Measurements from ENCODE around the gene TTC34. TPM values are rescaled to one million over a fixed set of nuclear protein-coding genes. Genes with fewer than 3 reads are reported as not detected.

The TTC34 gene
- total RNA-seq, 1 donor from 2014 or later: 3.6 TPM

GRCh38 chr1:2821373-2821955 is 20.0 kb upstream of the TTC34 start:
- H3K27ac Mint-ChIP-seq: no peak overlapping the region
- H3K9me3 Mint-ChIP-seq: peaks cover 46% of the 10 kb centered on the region
- DNase-seq (ENCODE audit: low spot score in 2 of 2, unreplicated experiment in 2 of 2): no peak
- no peak overlapping the region for H3K4me3 Mint-ChIP-seq
- H3K36me3 Mint-ChIP-seq: peaks cover 3% of the 10 kb centered on the region
- no peaks in the 10 kb centered on the region for H3K4me1 Mint-ChIP-seq
- H3K27me3 Mint-ChIP-seq (ENCODE audit: low read depth): no peaks in the 10 kb centered on the region
- TF ChIP-seq CTCF (IDR thresholded peaks at IDR 0.05; ENCODE audit: unreplicated experiment): no peak

- H3K27ac Mint-ChIP-seq: no peak overlapping the region
- no peak overlapping the region for H3K4me3 Mint-ChIP-seq
- no peaks in the 10 kb centered on the region for H3K4me1 Mint-ChIP-seq
- peaks cover 46% of the 10 kb centered on the region for H3K9me3 Mint-ChIP-seq
- H3K36me3 Mint-ChIP-seq: peaks cover 3% of the 10 kb centered on the region
- no peaks in the 10 kb centered on the region for H3K27me3 Mint-ChIP-seq (ENCODE audit: low read depth)
- DNase-seq (ENCODE audit: low spot score in 2 of 2, unreplicated experiment in 2 of 2): no peak
- no peak for TF ChIP-seq CTCF (IDR thresholded peaks at IDR 0.05; ENCODE audit: unreplicated experiment)
These were observed 19.4 kb upstream of the TTC34 start for GRCh38 chr1:2820731-2821372.

GRCh38 chr1:2819831-2820730 is 18.6 kb upstream of the TTC34 start:
- no peak overlapping the region for H3K27ac Mint-ChIP-seq
- H3K27me3 Mint-ChIP-seq (ENCODE audit: low read depth): no peaks in the 10 kb centered on the region
- no peak for DNase-seq (ENCODE audit: low spot score in 2 of 2, unreplicated experiment in 2 of 2)
- peaks cover 46% of the 10 kb centered on the region for H3K9me3 Mint-ChIP-seq
- no peaks in the 10 kb centered on the region for H3K4me1 Mint-ChIP-seq
- TF ChIP-seq CTCF (IDR thresholded peaks at IDR 0.05; ENCODE audit: unreplicated experiment): no peak
- H3K4me3 Mint-ChIP-seq: no peak overlapping the region
- H3K36me3 Mint-ChIP-seq: peaks cover 3% of the 10 kb centered on the region

- peaks cover 46% of the 10 kb centered on the region for H3K9me3 Mint-ChIP-seq
- TF ChIP-seq CTCF (IDR thresholded peaks at IDR 0.05; ENCODE audit: unreplicated experiment): no peak
- H3K27ac Mint-ChIP-seq: no peak overlapping the region
- H3K27me3 Mint-ChIP-seq (ENCODE audit: low read depth): no peaks in the 10 kb centered on the region
- H3K4me1 Mint-ChIP-seq: no peaks in the 10 kb centered on the region
- DNase-seq (ENCODE audit: low spot score in 2 of 2, unreplicated experiment in 2 of 2): no peak
- no peak overlapping the region for H3K4me3 Mint-ChIP-seq
- peaks cover 3% of the 10 kb centered on the region for H3K36me3 Mint-ChIP-seq
These were observed 17.9 kb upstream of the TTC34 start for GRCh38 chr1:2819429-2819828.

GRCh38 chr1:2817784-2818564 is 16.5 kb upstream of the TTC34 start:
- Mint-ChIP-seq H3K4me1 (no peaks in the 10 kb centered on the region), H3K36me3 (peaks cover 3% of the 10 kb centered on the region), H3K27me3 (ENCODE audit: low read depth) (no peaks in the 10 kb centered on the region), H3K27ac (no peak overlapping the region), H3K9me3 (peaks cover 42% of the 10 kb centered on the region), H3K4me3 (no peak overlapping the region)
- TF ChIP-seq CTCF (IDR thresholded peaks at IDR 0.05; ENCODE audit: unreplicated experiment): no peak
- no peak for DNase-seq (ENCODE audit: low spot score in 2 of 2, unreplicated experiment in 2 of 2)

All from mesothelial cell of epicardium (in vitro differentiated cells).